ENCODE data around the gene WDR62.
"Not testable (repeated sequence)": the region's sequence is repeated elsewhere in the genome, so short reads cannot be mapped to it uniquely, and the experiment has no call there.

WDR62 gene

GRCh38 chr19:36110487-36111199 lies 55.9 kb downstream of the WDR62 start, which contains the start of gene OVOL3:
OVOL3 (plus strand) TSS chr19:36111143; CDS start chr19:36111203, 60 bp downstream.
- DNase-seq (ENCODE audit: low read depth in 2 of 2), result no peak

DNA sequence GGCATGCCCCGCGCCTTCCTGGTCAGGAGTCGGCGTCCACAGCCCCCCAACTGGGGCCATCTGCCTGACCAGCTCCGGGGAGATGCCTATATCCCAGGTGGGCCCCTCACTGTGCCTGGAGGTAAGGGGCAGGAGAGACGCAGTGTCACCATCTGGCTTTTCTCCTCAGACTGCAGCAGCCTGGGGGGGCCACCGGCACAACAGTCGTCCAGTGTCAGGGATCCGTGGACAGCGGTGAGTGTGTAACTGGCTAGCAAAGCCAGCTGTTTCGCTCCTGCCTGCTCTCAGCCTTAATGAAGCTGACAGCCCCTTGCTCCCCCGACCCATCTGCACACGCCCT lies 56.5 kb downstream of the WDR62 start:
- no peak for DNase-seq (ENCODE audit: low read depth in 2 of 2)

GRCh38 chr19:36112678-36113077 lies 58.0 kb downstream of the WDR62 start:
- DNase-seq (ENCODE audit: low read depth in 2 of 2), result no peak

- no peak for DNase-seq (ENCODE audit: low read depth in 2 of 2)
Measured at GRCh38 chr19:36113425-36113824, 58.7 kb downstream of the WDR62 start.

- peak in 1 of 2 donors; percentile 4 for DNase-seq (ENCODE audit: low read depth in 2 of 2)
Measured at GRCh38 chr19:36113894-36114720, 59.4 kb downstream of the WDR62 start.

DNA sequence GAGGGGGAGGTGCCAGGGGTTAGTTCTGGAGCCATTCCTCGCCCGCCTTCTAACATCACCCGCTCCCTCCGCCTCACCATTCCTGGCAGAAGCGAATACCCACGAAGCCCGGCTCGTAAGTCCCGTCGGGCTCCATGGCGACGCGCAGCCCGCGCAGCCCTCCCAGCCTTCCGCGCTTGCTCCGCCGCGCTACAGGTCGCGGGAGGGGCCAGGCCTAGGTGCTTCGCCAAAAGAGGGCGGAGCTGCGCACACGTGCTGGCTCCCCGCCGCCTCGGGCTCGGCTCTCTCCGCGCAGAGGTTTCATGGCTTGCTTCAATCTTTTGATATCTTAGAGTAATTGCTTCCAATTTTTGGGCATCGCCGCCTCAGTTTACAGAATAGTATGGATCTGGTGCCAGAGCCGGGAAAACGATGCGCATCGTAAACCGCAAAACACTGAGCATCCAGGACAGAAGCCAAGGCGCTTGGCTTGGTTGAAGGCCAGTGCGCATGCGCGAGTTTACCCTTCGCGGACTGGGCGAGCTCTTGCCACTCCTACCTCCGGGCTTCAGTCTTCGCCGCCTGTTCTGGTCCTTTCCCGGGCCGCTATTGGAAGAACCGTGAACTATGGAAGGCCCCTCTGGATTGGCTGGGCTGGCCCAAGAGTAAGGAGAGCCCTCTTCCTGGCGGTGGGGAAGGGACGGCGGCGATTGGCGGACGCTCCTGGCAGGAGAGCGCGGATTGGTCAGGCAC lies 60.2 kb downstream of the WDR62 start, which contains the start of gene POLR2I:
Gene POLR2I, minus strand, starts transcription at position 155 of the 732 bp plus-strand sequence. Its CDS starts 19 bp downstream, at position 136.
- DNase-seq (ENCODE audit: low read depth in 2 of 2), result peak; percentile 98 to 99

DNA sequence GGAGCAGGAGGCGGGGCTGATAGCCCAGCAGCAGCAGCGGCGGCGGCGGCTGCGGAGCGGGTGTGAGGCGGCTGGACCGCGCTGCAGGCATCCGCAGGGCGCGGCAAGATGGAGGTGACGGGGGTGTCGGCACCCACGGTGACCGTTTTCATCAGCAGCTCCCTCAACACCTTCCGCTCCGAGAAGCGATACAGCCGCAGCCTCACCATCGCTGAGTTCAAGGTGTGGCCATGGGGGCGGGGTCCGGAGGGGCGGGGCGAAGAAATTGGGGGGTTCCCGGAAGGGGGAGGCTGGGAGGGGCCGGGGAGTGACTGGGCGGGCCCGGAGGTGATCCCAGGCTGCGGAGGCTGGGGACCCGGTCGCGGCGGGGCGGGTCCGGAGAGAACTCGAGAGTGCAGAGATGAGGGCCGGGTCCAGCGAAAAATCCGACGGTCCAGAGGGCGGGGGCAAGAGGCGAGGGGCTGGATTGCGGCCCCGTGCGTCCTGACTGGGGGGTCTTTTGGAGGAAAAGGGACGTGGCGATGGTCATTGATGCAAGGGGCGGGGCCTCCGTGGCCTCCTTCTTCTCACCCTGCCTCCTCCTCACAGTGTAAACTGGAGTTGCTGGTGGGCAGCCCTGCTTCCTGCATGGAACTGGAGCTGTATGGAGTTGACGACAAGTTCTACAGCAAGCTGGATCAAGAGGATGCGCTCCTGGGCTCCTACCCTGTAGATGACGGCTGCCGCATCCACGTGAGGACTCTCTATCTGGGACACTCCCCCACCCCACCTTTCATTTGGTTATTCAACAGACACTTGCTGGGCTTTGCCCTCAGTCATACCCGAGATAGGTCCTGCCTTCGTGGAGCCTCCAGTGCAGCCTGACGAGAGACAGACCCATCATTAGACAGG lies 61.0 kb downstream of the WDR62 start, which contains the start of gene TBCB:
Gene TBCB, plus strand, starts transcription at position 16 of the 891 bp plus-strand sequence. Its CDS starts 93 bp downstream, at position 109.
- peak; percentile 83 to 86 for DNase-seq (ENCODE audit: low read depth in 2 of 2)

DNA sequence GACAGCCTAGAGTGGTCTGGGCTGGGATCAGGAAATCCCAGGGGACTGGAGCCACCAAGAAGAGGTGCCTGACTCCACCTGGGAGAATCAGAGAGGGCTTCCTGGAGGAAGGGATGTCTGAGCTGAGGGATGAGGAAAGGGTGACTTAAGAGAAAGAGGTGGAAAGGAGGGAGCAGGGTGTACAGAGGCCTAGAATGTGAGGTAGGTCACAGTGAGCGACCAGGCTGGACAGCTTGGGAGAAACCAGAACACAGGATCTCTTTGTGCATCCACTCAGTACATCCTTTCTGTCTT lies 61.6 kb downstream of the WDR62 start:
- no peak for DNase-seq (ENCODE audit: low read depth in 2 of 2)

DNA sequence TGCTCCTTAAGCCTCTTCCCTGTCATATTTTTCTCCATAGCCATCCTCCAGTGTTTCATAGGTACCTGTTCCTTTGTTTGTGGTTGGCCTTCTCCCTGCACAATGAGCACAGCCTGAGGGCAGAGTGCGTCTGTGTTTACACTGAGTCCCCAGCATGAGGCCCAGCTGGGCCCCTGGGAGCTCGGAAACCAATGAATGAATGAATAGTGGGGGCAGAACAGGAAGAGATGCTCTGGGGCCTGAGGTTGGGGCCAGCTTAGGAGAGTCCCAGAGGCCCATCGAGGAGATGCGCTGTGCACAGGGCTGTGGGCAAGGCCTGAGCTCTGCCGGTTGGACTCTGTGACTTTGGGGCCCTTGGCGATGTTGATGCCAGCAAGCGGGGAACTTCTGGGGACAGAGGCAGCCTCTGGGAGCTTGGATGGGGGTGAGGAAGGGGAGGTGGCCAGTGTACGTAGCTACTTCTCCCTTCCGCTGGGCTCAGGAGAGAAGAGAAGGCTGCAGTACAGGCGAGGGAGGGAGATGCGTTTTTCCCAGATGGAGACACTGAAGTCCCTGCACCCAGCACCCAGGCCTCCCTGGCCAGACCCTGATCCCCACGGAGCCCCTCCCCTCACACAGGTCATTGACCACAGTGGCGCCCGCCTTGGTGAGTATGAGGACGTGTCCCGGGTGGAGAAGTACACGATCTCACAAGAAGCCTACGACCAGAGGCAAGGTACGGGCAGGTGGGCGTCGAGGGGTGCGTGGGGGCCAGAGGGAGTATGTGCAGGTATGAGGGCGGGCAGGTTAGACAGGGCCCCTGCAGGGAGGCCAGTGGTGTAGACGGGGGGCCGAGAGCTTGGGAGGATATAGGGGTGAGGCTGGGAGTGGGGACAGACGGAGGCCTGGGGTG lies 65.6 kb downstream of the WDR62 start:
- no peak for DNase-seq (ENCODE audit: low read depth in 2 of 2)

GRCh38 chr19:36120984-36121358 lies 66.3 kb downstream of the WDR62 start:
- DNase-seq (ENCODE audit: low read depth in 2 of 2), result no peak

DNA sequence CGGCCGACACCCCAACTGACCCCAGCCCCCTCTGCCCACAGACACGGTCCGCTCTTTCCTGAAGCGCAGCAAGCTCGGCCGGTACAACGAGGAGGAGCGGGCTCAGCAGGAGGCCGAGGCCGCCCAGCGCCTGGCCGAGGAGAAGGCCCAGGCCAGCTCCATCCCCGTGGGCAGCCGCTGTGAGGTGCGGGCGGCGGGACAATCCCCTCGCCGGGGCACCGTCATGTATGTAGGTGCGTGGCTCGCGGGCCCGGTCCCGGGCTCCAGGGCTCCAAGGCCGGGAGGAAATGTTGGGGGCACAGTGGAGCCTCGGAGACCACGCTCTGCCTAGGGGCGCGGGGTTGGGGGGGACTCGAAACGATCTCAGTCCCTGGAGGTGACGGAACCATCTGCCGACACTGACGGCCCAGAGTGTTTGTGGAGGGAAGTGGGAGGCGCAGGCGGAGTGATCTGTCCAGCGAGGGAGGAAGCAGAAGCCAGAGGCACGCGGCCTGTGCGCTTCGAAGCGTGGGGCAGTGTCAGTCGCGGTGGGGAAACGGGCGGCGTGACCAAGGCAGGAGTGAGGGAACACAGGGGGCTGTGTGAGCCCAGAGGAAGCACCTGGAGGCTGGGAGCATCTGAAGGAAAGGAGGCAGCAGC lies 66.9 kb downstream of the WDR62 start:
- no peak for DNase-seq (ENCODE audit: low read depth in 2 of 2)

DNA sequence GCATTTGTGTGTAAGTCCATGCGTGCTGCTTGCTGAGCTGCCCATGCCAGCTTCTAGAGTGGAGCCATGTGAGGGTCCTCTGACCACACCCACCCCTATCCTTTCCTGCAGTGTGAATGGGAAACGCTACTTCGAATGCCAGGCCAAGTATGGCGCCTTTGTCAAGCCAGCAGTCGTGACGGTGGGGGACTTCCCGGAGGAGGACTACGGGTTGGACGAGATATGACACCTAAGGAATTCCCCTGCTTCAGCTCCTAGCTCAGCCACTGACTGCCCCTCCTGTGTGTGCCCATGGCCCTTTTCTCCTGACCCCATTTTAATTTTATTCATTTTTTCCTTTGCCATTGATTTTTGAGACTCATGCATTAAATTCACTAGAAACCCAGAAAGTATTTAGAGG lies 70.9 kb downstream of the WDR62 start:
- DNase-seq (ENCODE audit: low read depth in 2 of 2), result no peak

DNA sequence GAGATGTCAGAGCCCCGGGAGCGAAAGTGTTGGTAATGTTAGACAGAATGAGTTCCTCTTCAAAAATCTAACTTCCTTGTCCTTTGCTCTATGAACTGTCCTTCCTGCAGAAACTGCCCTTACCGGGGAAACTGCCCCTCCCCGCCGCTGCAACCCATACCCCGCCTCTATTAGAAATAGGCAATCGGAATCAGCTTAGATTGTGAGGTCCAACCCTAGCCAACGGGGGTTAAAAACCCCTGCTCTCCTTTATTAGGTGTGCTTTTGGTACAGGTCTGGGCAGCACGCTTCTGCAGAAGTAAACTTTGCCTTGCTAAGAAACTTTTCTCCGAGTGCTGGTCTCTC lies 73.7 kb downstream of the WDR62 start:
- no peak for DNase-seq (ENCODE audit: low read depth in 2 of 2)

GRCh38 chr19:36131221-36131620 lies 76.5 kb downstream of the WDR62 start:
- not testable (repeated sequence) for DNase-seq (ENCODE audit: low read depth in 2 of 2)

GRCh38 chr19:36134867-36135266 lies 80.2 kb downstream of the WDR62 start:
- DNase-seq (ENCODE audit: low read depth in 2 of 2), result not testable (repeated sequence)

GRCh38 chr19:36136964-36137686 lies 82.4 kb downstream of the WDR62 start:
- DNase-seq (ENCODE audit: low read depth in 2 of 2), result no peak

- DNase-seq (ENCODE audit: low read depth in 2 of 2), result no peak
Measured at GRCh38 chr19:36139120-36139472, 84.4 kb downstream of the WDR62 start.

- DNase-seq (ENCODE audit: low read depth in 2 of 2), result peak; percentile 82 to 93
Measured at GRCh38 chr19:36139473-36140303, 85.0 kb downstream of the WDR62 start, which contains the start of gene CAPNS1. CAPNS1 (plus strand) TSS chr19:36140066; CDS start chr19:36141012, 946 bp downstream.
